ENCODE data around the gene MTRR. TPM values are rescaled to one million over a fixed set of nuclear protein-coding genes. Genes with fewer than 3 reads are reported as not detected.

MTRR gene
- total RNA-seq, 1 donor from 2014 or later = 40.9 TPM

DNA sequence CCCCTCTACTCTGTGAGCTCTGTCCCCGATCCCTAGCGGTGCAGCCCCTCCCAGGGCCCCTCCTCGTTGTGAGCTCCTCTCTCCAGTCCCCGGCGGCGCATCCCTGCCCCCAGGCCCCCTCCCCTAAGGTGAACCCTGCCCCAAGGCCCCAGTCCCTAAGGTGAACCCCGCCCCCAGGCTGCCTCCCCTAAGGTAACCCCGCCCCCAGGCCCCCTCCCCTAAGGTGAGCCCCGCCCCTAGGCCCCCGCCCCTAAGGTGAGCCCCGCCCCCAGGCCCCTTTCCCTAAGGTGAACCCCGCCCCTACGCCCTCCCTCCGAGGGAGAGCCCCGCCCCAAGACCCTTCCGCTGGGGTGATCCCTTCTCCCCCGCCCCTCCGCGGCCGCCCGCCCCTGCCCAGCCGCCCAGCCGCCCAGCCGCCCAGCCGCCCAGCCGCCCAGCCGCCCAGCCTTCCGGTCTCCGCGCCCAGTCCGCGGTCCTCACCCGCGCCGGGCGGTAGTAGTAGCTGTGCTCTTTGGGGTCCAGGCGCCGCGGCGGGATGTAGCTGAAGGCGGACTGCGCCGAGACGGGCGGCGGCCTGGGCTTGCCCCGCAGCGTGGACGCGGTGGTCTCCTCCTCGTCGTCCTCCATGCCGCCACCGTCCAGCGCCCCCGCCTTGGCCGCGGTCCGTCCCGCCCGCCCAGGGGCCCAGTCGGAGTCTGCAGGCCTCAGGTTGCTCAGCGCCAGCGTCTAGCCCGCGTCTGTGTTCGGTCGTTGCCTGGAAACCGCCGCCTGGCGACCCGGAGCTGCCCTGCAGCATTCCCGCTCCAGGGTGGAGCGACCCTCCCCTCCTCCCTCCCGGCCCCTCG, 18.3 kb upstream of the MTRR start, which contains the start of gene CFAP90:
Gene CFAP90 (minus strand): TSS at position 739 of the 845 bp plus-strand sequence. CDS start 112 bp downstream, at position 627.
- TF ChIP-seq CTCF (IDR thresholded peaks at IDR 0.05) = peak; percentile 52
- no peaks in the 10 kb centered on the region for H3K9me3 Mint-ChIP-seq (ENCODE audit: unreplicated experiment)
- peaks cover 29% of the 10 kb centered on the region for H3K27me3 Mint-ChIP-seq (ENCODE audit: unreplicated experiment)
- no peak within 1 kb of the TSS for H3K27ac Mint-ChIP-seq (ENCODE audit: unreplicated experiment)
- no peaks in the 10 kb centered on the region for H3K36me3 Mint-ChIP-seq (ENCODE audit: unreplicated experiment)
- peak; percentile 89 for DNase-seq (ENCODE audit: extremely low spot score, unreplicated experiment)
- peak within 1 kb of the TSS; percentile 75 for H3K4me3 Mint-ChIP-seq (ENCODE audit: unreplicated experiment)
- H3K4me1 Mint-ChIP-seq (ENCODE audit: unreplicated experiment) = peaks cover 13% of the 10 kb centered on the region

DNA sequence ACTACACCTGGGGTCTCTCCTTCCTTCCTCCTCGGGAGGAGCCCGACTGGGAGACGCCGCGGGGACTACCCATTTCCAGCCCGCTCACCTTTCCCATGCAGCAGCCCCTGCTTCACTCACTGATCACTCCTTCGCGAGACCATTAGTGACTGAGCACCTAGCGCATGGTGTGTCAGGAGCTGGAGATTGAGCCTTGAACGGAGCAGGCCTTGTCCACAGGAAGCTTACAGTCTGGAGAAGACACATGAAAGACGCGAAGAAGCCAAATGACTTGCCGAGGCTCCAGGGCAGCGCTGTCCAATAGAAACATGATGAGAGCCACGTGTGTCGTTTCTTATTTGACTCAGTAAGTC, 17.7 kb upstream of the MTRR start:
- no peak for DNase-seq (ENCODE audit: extremely low spot score, unreplicated experiment)
- Mint-ChIP-seq H3K9me3 (ENCODE audit: unreplicated experiment) (no peaks in the 10 kb centered on the region), H3K27me3 (ENCODE audit: unreplicated experiment) (peaks cover 23% of the 10 kb centered on the region), H3K4me1 (ENCODE audit: unreplicated experiment) (peaks cover 13% of the 10 kb centered on the region), H3K36me3 (ENCODE audit: unreplicated experiment) (no peaks in the 10 kb centered on the region), H3K27ac (ENCODE audit: unreplicated experiment) (no peak overlapping the region), H3K4me3 (ENCODE audit: unreplicated experiment) (peak overlapping the region; percentile 75)
- no peak for TF ChIP-seq CTCF (IDR thresholded peaks at IDR 0.05)

GRCh38 chr5:7851617-7852289, 17.2 kb upstream of the MTRR start:
- no peaks in the 10 kb centered on the region for H3K36me3 Mint-ChIP-seq (ENCODE audit: unreplicated experiment)
- H3K27me3 Mint-ChIP-seq (ENCODE audit: unreplicated experiment) = peaks cover 17% of the 10 kb centered on the region
- peaks cover 13% of the 10 kb centered on the region for H3K4me1 Mint-ChIP-seq (ENCODE audit: unreplicated experiment)
- peak overlapping the region; percentile 75 for H3K4me3 Mint-ChIP-seq (ENCODE audit: unreplicated experiment)
- H3K9me3 Mint-ChIP-seq (ENCODE audit: unreplicated experiment) = no peaks in the 10 kb centered on the region
- DNase-seq (ENCODE audit: extremely low spot score, unreplicated experiment) = no peak
- TF ChIP-seq CTCF (IDR thresholded peaks at IDR 0.05) = no peak
- H3K27ac Mint-ChIP-seq (ENCODE audit: unreplicated experiment) = no peak overlapping the region

DNA sequence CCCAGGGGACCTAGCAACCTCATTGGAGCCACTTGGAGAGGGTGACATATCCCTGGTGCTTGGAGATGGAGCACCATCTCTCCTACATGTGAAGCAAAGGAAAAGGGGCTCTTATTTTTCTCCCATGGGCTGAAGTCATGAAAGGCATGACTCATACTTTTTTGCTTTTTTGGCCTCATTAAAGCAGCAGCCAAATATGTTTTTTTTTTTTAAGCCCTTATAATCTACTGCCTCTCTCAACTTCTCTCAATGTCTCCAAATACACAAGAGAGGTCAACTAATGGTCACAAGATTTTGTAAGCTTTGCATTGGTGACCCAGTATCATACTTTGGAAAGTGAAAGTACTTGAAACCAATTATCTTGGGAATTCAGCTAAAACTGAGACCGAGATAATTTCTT, 16.4 kb upstream of the MTRR start:
- Mint-ChIP-seq H3K27me3 (ENCODE audit: unreplicated experiment) (peaks cover 13% of the 10 kb centered on the region), H3K27ac (ENCODE audit: unreplicated experiment) (no peak overlapping the region), H3K9me3 (ENCODE audit: unreplicated experiment) (no peaks in the 10 kb centered on the region), H3K36me3 (ENCODE audit: unreplicated experiment) (no peaks in the 10 kb centered on the region), H3K4me1 (ENCODE audit: unreplicated experiment) (peaks cover 13% of the 10 kb centered on the region), H3K4me3 (ENCODE audit: unreplicated experiment) (no peak overlapping the region)
- TF ChIP-seq CTCF (IDR thresholded peaks at IDR 0.05) = no peak
- no peak for DNase-seq (ENCODE audit: extremely low spot score, unreplicated experiment)

DNA sequence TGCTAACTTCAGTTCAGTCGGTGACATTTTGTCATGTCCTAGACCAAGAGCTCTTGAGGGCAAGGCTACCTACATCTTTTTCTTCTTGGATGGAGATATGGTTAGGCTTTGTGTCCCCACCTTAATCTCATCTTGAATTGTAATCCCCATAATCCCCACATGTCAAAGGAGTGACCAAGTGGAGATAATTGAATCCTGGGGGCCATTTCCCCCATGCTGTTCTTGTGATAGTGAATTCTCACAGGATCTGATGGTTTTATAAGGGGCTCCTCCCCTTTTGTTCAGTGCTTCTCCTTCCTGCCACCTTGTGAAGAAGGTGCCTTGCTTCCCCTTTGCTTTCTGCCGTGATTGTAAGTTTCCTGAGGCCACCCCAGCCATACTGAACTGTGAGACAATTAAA, 16.0 kb upstream of the MTRR start:
- peaks cover 13% of the 10 kb centered on the region for H3K4me1 Mint-ChIP-seq (ENCODE audit: unreplicated experiment)
- no peaks in the 10 kb centered on the region for H3K9me3 Mint-ChIP-seq (ENCODE audit: unreplicated experiment)
- H3K27me3 Mint-ChIP-seq (ENCODE audit: unreplicated experiment) = peaks cover 11% of the 10 kb centered on the region
- no peak overlapping the region for H3K4me3 Mint-ChIP-seq (ENCODE audit: unreplicated experiment)
- no peak for DNase-seq (ENCODE audit: extremely low spot score, unreplicated experiment)
- TF ChIP-seq CTCF (IDR thresholded peaks at IDR 0.05) = no peak
- H3K36me3 Mint-ChIP-seq (ENCODE audit: unreplicated experiment) = no peaks in the 10 kb centered on the region
- no peak overlapping the region for H3K27ac Mint-ChIP-seq (ENCODE audit: unreplicated experiment)

Data from osteocyte (in vitro differentiated cells).